H9 (cell line): Measurements from ENCODE around the gene SPHK1. TPM values are rescaled to one million over a fixed set of nuclear protein-coding genes. Genes with fewer than 3 reads are reported as not detected.

Experiments used
- DNase-seq: peaks from one replicate; pipeline ENCODE4 v3.0.0-alpha.2; 2017
- H2AFZ ChIP-seq: one replicate; pipeline ENCODE4 v1.6.1; 2013; ENCODE audit warnings: mild to moderate bottlenecking, low read length, control low read depth, moderate library complexity
- H2AK5ac ChIP-seq: 2 replicates; pipeline ENCODE4 v1.6.1; 2013; ENCODE audit warnings: low read length, control low read depth, mixed read lengths; ENCODE audit not compliant: insufficient read length
- H2BK120ac ChIP-seq: one replicate; pipeline ENCODE4 v1.6.1; 2013; ENCODE audit warnings: low read depth, mild to moderate bottlenecking, low read length, control low read depth, inconsistent platforms; ENCODE audit not compliant: poor library complexity, severe bottlenecking
- H2BK12ac ChIP-seq: 2 replicates; pipeline ENCODE4 v1.6.1; 2013; ENCODE audit warnings: low read length, control low read depth, mixed read lengths, low read depth; ENCODE audit not compliant: insufficient read length
- H2BK15ac ChIP-seq: 2 replicates; pipeline ENCODE4 v1.6.1; 2013; ENCODE audit warnings: low read depth, low read length, control low read depth
- H2BK20ac ChIP-seq: one replicate; pipeline ENCODE4 v1.6.1; 2013; ENCODE audit warnings: low read depth, mild to moderate bottlenecking, low read length, control low read depth, inconsistent platforms; ENCODE audit not compliant: poor library complexity, severe bottlenecking
- H2BK5ac ChIP-seq: 2 replicates; pipeline ENCODE4 v1.6.1; 2013; ENCODE audit warnings: low read length, control low read depth, mixed read lengths; ENCODE audit not compliant: insufficient read length
- H3K14ac ChIP-seq: 2 replicates; pipeline ENCODE4 v1.6.1; 2013; ENCODE audit warnings: low read length, control low read depth; ENCODE audit not compliant: insufficient read depth
- H3K18ac ChIP-seq: 2 replicates; pipeline ENCODE4 v1.6.1; 2013; ENCODE audit warnings: low read depth, mild to moderate bottlenecking, mixed read lengths, low read length, control low read depth; ENCODE audit not compliant: insufficient read length
- H3K23ac ChIP-seq: 2 replicates; pipeline ENCODE4 v1.6.1; 2013; ENCODE audit warnings: low read length, control low read depth, mixed read lengths, low read depth; ENCODE audit not compliant: insufficient read length
- H3K23me2 ChIP-seq: 2 replicates; pipeline ENCODE4 v1.6.1; 2013; ENCODE audit warnings: low read depth, mild to moderate bottlenecking, mixed read lengths, low read length, control low read depth; ENCODE audit not compliant: insufficient read length, poor library complexity, severe bottlenecking
- H3K27ac ChIP-seq: 2 replicates; pipeline ENCODE4 v1.5.1; 2013; ENCODE audit warnings: low read length, control low read depth, mixed read lengths, low read depth; ENCODE audit not compliant: insufficient read length
- H3K27me3 ChIP-seq: 2 replicates; pipeline ENCODE4 v1.6.1; 2013; ENCODE audit warnings: low read length, control low read depth, inconsistent platforms; ENCODE audit not compliant: insufficient read depth
- H3K4ac ChIP-seq: 2 replicates; pipeline ENCODE4 v1.6.1; 2013; ENCODE audit warnings: low read depth, mild to moderate bottlenecking, control low read depth, inconsistent platforms, low read length, moderate library complexity
- H3K4me1 ChIP-seq: 2 replicates; pipeline ENCODE4 v1.6.1; 2013; ENCODE audit warnings: low read length, control low read depth, inconsistent platforms; ENCODE audit not compliant: insufficient read depth
- H3K4me2 ChIP-seq: 2 replicates; pipeline ENCODE4 v1.6.1; 2013; ENCODE audit warnings: low read length, control low read depth, mixed read lengths; ENCODE audit not compliant: insufficient read length, insufficient read depth
- H3K56ac ChIP-seq: 2 replicates; pipeline ENCODE4 v1.6.1; 2013; ENCODE audit warnings: low read depth, mild to moderate bottlenecking, mixed read lengths, low read length, control low read depth; ENCODE audit not compliant: insufficient read length
- H3K79me1 ChIP-seq: 2 replicates; pipeline ENCODE4 v1.6.1; 2013; ENCODE audit warnings: low read depth, mild to moderate bottlenecking, moderate library complexity, low read length, control low read depth, inconsistent platforms; ENCODE audit not compliant: insufficient read depth, poor library complexity, severe bottlenecking
- H3K79me2 ChIP-seq: 2 replicates; pipeline ENCODE4 v1.6.1; 2013; ENCODE audit warnings: low read length, control low read depth, inconsistent platforms; ENCODE audit not compliant: insufficient read depth
- H3K9ac ChIP-seq: 2 replicates; pipeline ENCODE4 v1.6.1; 2013; ENCODE audit warnings: low read length, control low read depth, mixed read lengths; ENCODE audit not compliant: insufficient read length; ENCODE audit errors: extremely low read depth
- H3K9me3 ChIP-seq: one replicate; pipeline ENCODE4 v1.6.1; 2013; ENCODE audit warnings: low read depth, low read length, inconsistent platforms; ENCODE audit not compliant: control insufficient read depth
- H3T11ph ChIP-seq: one replicate; pipeline ENCODE4 v1.6.1; 2013; ENCODE audit warnings: mild to moderate bottlenecking, low read length, control low read depth, inconsistent platforms
- H4K20me1 ChIP-seq: one replicate; pipeline ENCODE4 v1.6.1; 2013; ENCODE audit not compliant: control insufficient read depth, insufficient read length, insufficient read depth
- H4K5ac ChIP-seq: 2 replicates; pipeline ENCODE4 v1.6.1; 2013; ENCODE audit warnings: low read depth, mild to moderate bottlenecking, mixed read lengths, low read length, control low read depth; ENCODE audit not compliant: insufficient read length
- H4K8ac ChIP-seq: replicated peaks from 2 replicates; pipeline ENCODE4 v1.6.1; 2013; ENCODE audit warnings: low read length, control low read depth, mixed read lengths, low read depth; ENCODE audit not compliant: insufficient read length
- H4K91ac ChIP-seq: 2 replicates; pipeline ENCODE4 v1.6.1; 2013; ENCODE audit warnings: low read depth, mild to moderate bottlenecking, moderate library complexity, mixed read lengths, low read length, control low read depth; ENCODE audit not compliant: insufficient read length
- H3K27ac Mint-ChIP-seq, 3 experiments: 2 replicates in 2 of 3; 3 replicates in 1 of 3; pipeline ENCODE4 v1.8.0; 2020 to 2021; ENCODE audit warnings: mixed read lengths in 3 of 3, mild to moderate bottlenecking in 1 of 3, moderate library complexity in 1 of 3
- H3K27me3 Mint-ChIP-seq: 2 replicates; pipeline ENCODE4 v1.8.0; 2021; ENCODE audit warnings: low read depth, mild to moderate bottlenecking, moderate library complexity, mixed read lengths
- H3K36me3 Mint-ChIP-seq, 3 experiments: 2 replicates in 2 of 3; 3 replicates in 1 of 3; pipeline ENCODE4 v1.8.0; 2020 to 2021; ENCODE audit warnings: low read depth in 3 of 3, mixed read lengths in 3 of 3; ENCODE audit not compliant: insufficient read depth in 1 of 3
- H3K4me1 Mint-ChIP-seq, 2 experiments: 2 replicates each; pipeline ENCODE4 v1.8.0; 2020; ENCODE audit warnings: mixed read lengths in 2 of 2
- H3K4me3 Mint-ChIP-seq, 2 experiments: 2 replicates in 1 of 2; 3 replicates in 1 of 2; pipeline ENCODE4 v1.8.0; 2020 to 2021; ENCODE audit warnings: mild to moderate bottlenecking in 2 of 2, mixed read lengths in 2 of 2, moderate library complexity in 1 of 2
- H3K9me3 Mint-ChIP-seq, 2 experiments: 2 replicates in 1 of 2; 3 replicates in 1 of 2; pipeline ENCODE4 v1.8.0; 2020; ENCODE audit warnings: mild to moderate bottlenecking in 2 of 2, mixed read lengths in 2 of 2, moderate library complexity in 1 of 2
- CTCF ChIP-seq: fragments of 200-600 bp; sonication (generic); conservative IDR thresholded peaks from 3 replicates; pipeline ENCODE4 v1.8.0; 2021; ENCODE audit warnings: antibody characterized with exemption, mild to moderate bottlenecking
- WGBS: extraction: QIAGEN DNeasy Blood & Tissue Kit; methylation state at CpG from one replicate; pipeline ENCODE4 v1.1.7; 2013; ENCODE audit warnings: missing lambda C conversion rate, low lambda C conversion rate, mixed read lengths; ENCODE audit not compliant: insufficient read length; ENCODE audit errors: extremely low coverage; 5-methylcytosine and 5-hydroxymethylcytosine counted together
- total RNA-seq: library from RNA; stranded (reverse); gene quantifications from 2 replicates; pipeline ENCODE4 v1.2.1, GENCODE V29; 2021

The SPHK1 gene
- total RNA-seq, 1 experiment from 2014 or later: 1.4 TPM

- Histone ChIP-seq H3K23ac (no peak overlapping the region), H4K5ac (no peak overlapping the region), H2AFZ (no peak overlapping the region), H2AK5ac (no peak overlapping the region), H2BK5ac (no peak overlapping the region), H3K18ac (no peak overlapping the region), H3K23me2 (no peaks in the 10 kb centered on the region), H3K56ac (no peak overlapping the region), H4K20me1 (no peaks in the 10 kb centered on the region), H2BK120ac (no peak overlapping the region), H2BK20ac (no peak overlapping the region), H3K27me3 (no peaks in the 10 kb centered on the region), H3K9me3 (no peaks in the 10 kb centered on the region), H4K8ac (no peak overlapping the region), H3K4ac (no peak overlapping the region), H3K79me2 (peaks cover 9% of the 10 kb centered on the region; the same call in 1 of the 2 replicates), H4K91ac (no peak overlapping the region), H2BK12ac (no peak overlapping the region), H3K79me1 (peaks cover 3% of the 10 kb centered on the region), H3K4me2 (no peak overlapping the region), H3K14ac (no peak overlapping the region), H3T11ph (no peak overlapping the region), H3K4me1 (peaks cover 4% of the 10 kb centered on the region), H2BK15ac (no peak overlapping the region), H3K27ac (no peak overlapping the region), H3K9ac (no peak overlapping the region)
- DNase-seq: no peak
- TF ChIP-seq CTCF: no peak
- Mint-ChIP-seq H3K27ac (no peak overlapping the region), H3K4me3 (no peak overlapping the region), H3K9me3 (no peaks in the 10 kb centered on the region), H3K36me3 (peaks cover 0 to 8% (median 4%) of the 10 kb centered on the region in 3 experiments; a peak in 6 of 7 replicates), H3K4me1 (peaks cover 25 to 34% of the 10 kb centered on the region in 2 experiments), H3K27me3 (no peaks in the 10 kb centered on the region)
- no CpG with 5 or more reads among the region's 15 CpGs for WGBS
These were observed 31.4 kb downstream of the SPHK1 start for GRCh38 chr17:76415786-76416185.
